Activated naive CD8-positive, alpha-beta T cell treated with anti-CD3 and anti-CD28 coated beads for 36 hours (primary cell): ENCODE measurements around the gene HHATL. TPM values are rescaled to one million over a fixed set of nuclear protein-coding genes. Genes with fewer than 3 reads are reported as not detected.

ENCODE experiments used
- DNase-seq: peaks from one replicate; pipeline ENCODE4 v3.0.0; 2021
- H3K27ac Mint-ChIP-seq: one replicate; pipeline ENCODE4 v1.8.0; 2022; ENCODE audit warnings: mild to moderate bottlenecking, moderate library complexity, mixed read lengths
- H3K27me3 Mint-ChIP-seq: one replicate; pipeline ENCODE4 v1.8.0; 2022; ENCODE audit warnings: mild to moderate bottlenecking, mixed read lengths
- H3K36me3 Mint-ChIP-seq: one replicate; pipeline ENCODE4 v1.8.0; 2021; ENCODE audit warnings: mild to moderate bottlenecking, mixed read lengths
- H3K4me1 Mint-ChIP-seq: one replicate; pipeline ENCODE4 v1.8.0; 2021; ENCODE audit warnings: mixed read lengths
- H3K4me3 Mint-ChIP-seq: one replicate; pipeline ENCODE4 v1.8.0; 2022; ENCODE audit warnings: mild to moderate bottlenecking, moderate library complexity, mixed read lengths
- H3K9me3 Mint-ChIP-seq: one replicate; pipeline ENCODE4 v1.8.0; 2022; ENCODE audit warnings: mixed read lengths
- total RNA-seq, 2 experiments: library from RNA; stranded (reverse); gene quantifications; one replicate each; pipeline ENCODE4 v1.2.3, GENCODE V29; 2021

HHATL gene
- total RNA-seq, 2 experiments from 2014 or later, result not detected

GRCh38 chr3:42699511-42699971, 3.1 kb downstream of the HHATL start:
- Mint-ChIP-seq H3K27me3 (peaks cover 4% of the 10 kb centered on the region), H3K36me3 (no peaks in the 10 kb centered on the region), H3K27ac (no peak overlapping the region), H3K4me3 (no peak overlapping the region), H3K9me3 (no peaks in the 10 kb centered on the region), H3K4me1 (peaks cover 2% of the 10 kb centered on the region)
- no peak for DNase-seq

- peaks cover 4% of the 10 kb centered on the region for H3K27me3 Mint-ChIP-seq
- no peak overlapping the region for H3K27ac Mint-ChIP-seq
These were observed 3.7 kb downstream of the HHATL start for GRCh38 chr3:42698911-42699230.

GRCh38 chr3:42698216-42698910, 4.2 kb downstream of the HHATL start:
- Mint-ChIP-seq H3K27ac (no peak overlapping the region), H3K4me3 (no peak overlapping the region), H3K9me3 (no peaks in the 10 kb centered on the region), H3K36me3 (no peaks in the 10 kb centered on the region), H3K4me1 (peaks cover 2% of the 10 kb centered on the region), H3K27me3 (peaks cover 4% of the 10 kb centered on the region)
- DNase-seq, result no peak

More at GRCh38 chr3:42698911-42699230, 3.7 kb downstream of the HHATL start:
- no peaks in the 10 kb centered on the region for H3K36me3 Mint-ChIP-seq
- no peaks in the 10 kb centered on the region for H3K9me3 Mint-ChIP-seq
- no peak for DNase-seq
- H3K4me1 Mint-ChIP-seq, result peaks cover 2% of the 10 kb centered on the region
- no peak overlapping the region for H3K4me3 Mint-ChIP-seq

GRCh38 chr3:42697289-42698051, 5.1 kb downstream of the HHATL start:
- Mint-ChIP-seq H3K4me1 (peaks cover 2% of the 10 kb centered on the region), H3K27ac (no peak overlapping the region), H3K4me3 (no peak overlapping the region), H3K27me3 (peaks cover 4% of the 10 kb centered on the region), H3K36me3 (no peaks in the 10 kb centered on the region), H3K9me3 (no peaks in the 10 kb centered on the region)
- no peak for DNase-seq

GRCh38 chr3:42696356-42697288, 6.0 kb downstream of the HHATL start:
- H3K27ac Mint-ChIP-seq, result no peak overlapping the region
- no peak overlapping the region for H3K4me3 Mint-ChIP-seq

DNA sequence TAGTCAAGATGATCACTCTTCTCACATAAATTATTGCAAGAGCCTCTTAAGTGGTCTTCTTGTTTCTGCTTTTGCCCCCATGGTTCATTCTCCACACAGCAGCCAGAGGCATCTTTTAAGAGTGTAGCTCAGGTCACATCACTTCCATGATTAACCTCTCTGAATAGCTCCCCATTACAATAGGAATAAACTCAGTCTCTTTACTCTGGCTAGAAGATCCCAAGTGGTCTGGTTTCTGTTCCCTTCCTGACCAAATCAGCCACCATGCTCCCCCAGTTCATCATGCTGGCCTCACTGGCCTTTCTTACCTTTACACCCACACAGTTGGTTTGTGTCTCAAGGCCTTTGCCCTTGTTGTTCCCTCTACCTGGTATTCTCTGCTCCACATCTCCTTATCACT, 8.2 kb downstream of the HHATL start:
- no peaks in the 10 kb centered on the region for H3K36me3 Mint-ChIP-seq
- no peak overlapping the region for H3K4me3 Mint-ChIP-seq
- H3K27me3 Mint-ChIP-seq, result no peaks in the 10 kb centered on the region
- H3K4me1 Mint-ChIP-seq, result peaks cover 2% of the 10 kb centered on the region
- DNase-seq, result no peak
- no peak overlapping the region for H3K27ac Mint-ChIP-seq
- no peaks in the 10 kb centered on the region for H3K9me3 Mint-ChIP-seq

More at GRCh38 chr3:42696356-42697288, 6.0 kb downstream of the HHATL start:
- DNase-seq, result no peak
- Mint-ChIP-seq H3K9me3 (no peaks in the 10 kb centered on the region), H3K36me3 (no peaks in the 10 kb centered on the region), H3K4me1 (peaks cover 2% of the 10 kb centered on the region), H3K27me3 (peaks cover 4% of the 10 kb centered on the region)

DNA sequence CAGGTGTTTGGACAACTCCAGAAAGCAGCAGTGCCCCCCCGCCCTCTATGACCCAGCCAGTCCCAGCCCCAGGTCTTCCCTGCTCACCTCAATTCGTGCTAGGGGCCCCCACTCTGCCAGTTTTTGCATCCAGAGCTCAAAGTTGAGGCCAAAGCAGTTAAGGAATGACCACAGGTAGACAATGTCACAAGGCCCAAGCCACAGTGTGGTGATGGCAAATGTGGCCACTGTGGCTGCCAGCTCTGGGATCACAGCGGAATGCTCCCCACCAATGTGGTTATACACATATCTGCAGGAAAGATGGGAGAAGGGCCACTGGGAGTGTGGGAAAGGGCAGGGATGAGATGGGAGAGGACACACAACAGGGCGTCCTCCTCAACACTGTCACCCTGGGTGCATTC, 9.1 kb downstream of the HHATL start:
- no peak for DNase-seq
- Mint-ChIP-seq H3K27ac (no peak overlapping the region), H3K36me3 (no peaks in the 10 kb centered on the region), H3K9me3 (no peaks in the 10 kb centered on the region), H3K4me1 (no peaks in the 10 kb centered on the region), H3K4me3 (no peak overlapping the region), H3K27me3 (no peaks in the 10 kb centered on the region)

- Mint-ChIP-seq H3K36me3 (no peaks in the 10 kb centered on the region), H3K9me3 (no peaks in the 10 kb centered on the region), H3K27ac (no peak overlapping the region), H3K4me1 (no peaks in the 10 kb centered on the region), H3K4me3 (no peak overlapping the region), H3K27me3 (no peaks in the 10 kb centered on the region)
- no peak for DNase-seq
These were observed 9.7 kb downstream of the HHATL start for GRCh38 chr3:42692667-42693529.

GRCh38 chr3:42691816-42692666, 10.6 kb downstream of the HHATL start:
- H3K4me3 Mint-ChIP-seq, result no peak overlapping the region
- H3K27me3 Mint-ChIP-seq, result no peaks in the 10 kb centered on the region
- no peak for DNase-seq
- no peaks in the 10 kb centered on the region for H3K4me1 Mint-ChIP-seq
- H3K9me3 Mint-ChIP-seq, result no peaks in the 10 kb centered on the region
- H3K27ac Mint-ChIP-seq, result no peak overlapping the region
- H3K36me3 Mint-ChIP-seq, result no peaks in the 10 kb centered on the region

GRCh38 chr3:42690766-42691680, 11.6 kb downstream of the HHATL start:
- Mint-ChIP-seq H3K9me3 (no peaks in the 10 kb centered on the region), H3K4me1 (no peaks in the 10 kb centered on the region), H3K4me3 (no peak overlapping the region), H3K27ac (no peak overlapping the region), H3K36me3 (no peaks in the 10 kb centered on the region), H3K27me3 (peaks cover 7% of the 10 kb centered on the region)
- no peak for DNase-seq

DNA sequence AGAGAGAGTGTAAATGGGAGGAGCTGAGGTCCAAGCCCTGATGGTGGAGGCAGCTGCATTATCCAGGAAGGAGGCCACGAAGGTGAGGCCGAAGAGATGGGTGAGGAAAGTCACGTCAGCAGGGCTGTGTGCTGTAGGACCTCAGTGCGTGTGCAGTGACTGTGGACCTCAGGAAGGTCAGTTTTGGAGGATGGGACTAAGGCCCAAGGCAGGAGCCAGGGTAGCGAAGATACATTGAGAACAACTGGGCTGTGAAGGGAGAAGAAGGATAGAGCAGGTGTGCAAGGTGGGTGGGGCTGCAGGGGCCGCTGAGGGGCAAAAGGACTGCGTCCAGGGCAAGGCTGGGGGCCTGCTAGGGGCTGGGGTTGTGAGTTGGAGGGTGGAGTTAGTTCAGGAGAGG, 12.4 kb downstream of the HHATL start:
- Mint-ChIP-seq H3K27ac (no peak overlapping the region), H3K27me3 (peaks cover 12% of the 10 kb centered on the region), H3K4me3 (no peak overlapping the region), H3K36me3 (no peaks in the 10 kb centered on the region), H3K4me1 (peaks cover 2% of the 10 kb centered on the region), H3K9me3 (no peaks in the 10 kb centered on the region)
- no peak for DNase-seq

DNA sequence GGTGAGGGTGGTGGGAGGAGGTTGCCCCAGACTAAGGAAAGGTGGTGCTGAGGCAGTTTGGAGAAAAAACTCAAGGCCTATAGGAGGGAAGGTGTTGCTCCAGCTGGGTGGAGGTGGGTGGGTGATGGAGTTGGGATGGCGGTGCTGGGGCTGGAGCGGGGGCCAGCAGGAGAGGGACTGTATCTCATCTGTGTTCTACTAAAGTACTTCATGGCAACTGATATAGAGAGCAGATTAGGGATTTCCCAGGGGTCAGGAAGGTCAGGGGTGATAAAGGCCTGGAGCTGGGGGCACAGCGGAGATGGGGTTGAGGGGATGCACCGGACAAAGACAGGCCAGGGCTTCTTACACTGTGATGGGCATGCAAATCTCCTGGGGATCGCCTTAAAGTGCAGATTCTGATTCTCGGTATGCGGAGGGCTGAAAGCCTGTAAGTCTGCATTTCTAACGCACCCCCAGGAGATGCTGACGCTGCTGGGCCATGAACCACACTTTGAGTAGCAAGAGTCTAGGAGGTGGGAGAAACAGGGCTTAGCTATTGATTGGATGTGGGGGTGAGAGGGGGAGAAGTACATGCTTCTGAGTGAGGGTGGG, 13.1 kb downstream of the HHATL start:
- peaks cover 5% of the 10 kb centered on the region for H3K4me1 Mint-ChIP-seq
- H3K9me3 Mint-ChIP-seq, result no peaks in the 10 kb centered on the region
- H3K36me3 Mint-ChIP-seq, result no peaks in the 10 kb centered on the region
- peaks cover 19% of the 10 kb centered on the region for H3K27me3 Mint-ChIP-seq
- H3K4me3 Mint-ChIP-seq, result no peak overlapping the region
- H3K27ac Mint-ChIP-seq, result no peak overlapping the region
- DNase-seq, result no peak
